Skin epidermis (tissue), 12 donors: Measurements from ENCODE around the gene DUSP16.
"Not testable (repeated sequence)": the region's sequence is repeated elsewhere in the genome, so short reads cannot be mapped to it uniquely, and the experiment has no call there.

Experiments
- H3K27ac ChIP-seq, 21 experiments: fragments of 200-600 bp; sonication (generic) in 11 of 21; one replicate each; pipeline ENCODE4 v1.5.0; 2020; ENCODE audit warnings: mild to moderate bottlenecking in 3 of 21, inconsistent platforms in 2 of 21, moderate library complexity in 2 of 21
- H3K4me3 ChIP-seq, 7 experiments: fragments of 200-600 bp; sonication (generic) in 2 of 7; one replicate each; pipeline ENCODE4 v1.5.0; 2020; ENCODE audit warnings: inconsistent platforms in 2 of 7, mild to moderate bottlenecking in 2 of 7, moderate library complexity in 1 of 7

DUSP16 gene

DNA sequence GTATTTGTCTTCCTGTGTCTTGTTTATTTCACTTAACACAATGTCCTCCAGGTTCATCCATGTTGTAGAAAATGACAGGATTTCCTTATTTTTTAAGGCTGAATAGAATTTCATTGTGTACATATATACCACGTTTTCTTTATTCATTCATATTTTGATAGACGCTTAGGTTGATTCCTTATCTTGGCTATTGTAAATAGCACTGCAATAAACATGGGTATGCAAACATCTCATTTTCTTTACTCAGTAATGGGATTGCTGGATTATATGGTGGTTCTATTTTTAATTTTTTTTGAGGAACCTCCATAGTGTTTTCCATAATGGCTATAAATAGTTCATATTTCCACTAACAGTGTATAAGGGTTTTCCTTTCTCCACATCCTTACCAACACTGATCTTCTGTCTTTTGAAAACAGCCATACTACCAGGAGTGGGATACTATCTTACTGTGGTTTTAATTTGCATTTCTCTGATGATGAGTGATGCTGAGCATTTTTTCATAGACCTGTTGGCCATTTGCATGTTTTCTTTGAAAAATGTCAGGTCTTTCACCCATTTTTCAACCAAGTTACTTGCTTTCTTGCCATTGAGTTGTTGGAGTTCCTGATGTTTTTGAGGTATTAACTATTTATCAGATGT lies 32.8 kb downstream of the DUSP16 start:
- no peak overlapping the region for H3K27ac ChIP-seq
- H3K4me3 ChIP-seq, result no peak overlapping the region

DNA sequence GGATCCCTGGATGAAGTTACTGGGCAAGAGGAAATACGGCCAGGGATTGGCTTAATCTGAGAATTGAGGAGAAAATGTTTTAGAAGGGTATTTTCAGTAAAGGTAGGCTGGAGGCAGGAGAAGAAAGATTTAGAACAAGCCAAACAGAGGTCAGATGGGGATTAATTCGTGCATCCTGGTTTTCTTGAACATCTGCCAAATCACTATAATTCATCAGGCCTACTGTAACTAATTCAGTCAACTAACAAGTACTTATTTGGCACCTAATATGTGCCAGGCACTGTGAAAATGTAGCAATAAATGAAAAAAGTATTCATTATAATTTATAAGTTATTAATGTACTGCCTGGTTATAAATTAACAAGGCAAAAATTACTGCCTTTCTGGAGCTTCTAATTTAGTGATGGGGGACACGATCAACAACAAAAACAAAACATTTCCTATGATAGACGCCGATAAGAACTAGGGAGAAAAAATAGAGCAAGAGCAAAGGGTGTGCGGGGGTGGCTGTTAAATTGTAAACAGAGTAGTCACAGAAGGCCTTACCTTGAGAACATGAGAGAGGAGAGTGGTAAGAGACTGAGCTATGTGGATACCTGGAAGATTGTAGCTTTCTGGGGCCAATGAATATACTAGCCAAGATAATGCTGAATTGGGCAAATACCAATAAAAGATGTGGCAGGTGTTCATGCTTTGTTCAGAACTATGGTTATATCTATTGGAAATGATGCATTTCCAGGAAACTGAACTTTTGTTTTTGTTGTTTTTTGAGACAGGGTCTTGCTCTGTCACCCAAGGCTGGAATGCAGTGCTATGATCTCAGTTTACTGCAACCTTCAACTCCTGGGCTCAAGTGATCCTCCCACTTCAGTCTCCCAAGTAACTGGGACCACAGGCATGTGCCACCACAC lies 34.0 kb downstream of the DUSP16 start:
- H3K27ac ChIP-seq, result peak overlapping the region in 2 of 21 experiments; percentile 53 to 64

DNA sequence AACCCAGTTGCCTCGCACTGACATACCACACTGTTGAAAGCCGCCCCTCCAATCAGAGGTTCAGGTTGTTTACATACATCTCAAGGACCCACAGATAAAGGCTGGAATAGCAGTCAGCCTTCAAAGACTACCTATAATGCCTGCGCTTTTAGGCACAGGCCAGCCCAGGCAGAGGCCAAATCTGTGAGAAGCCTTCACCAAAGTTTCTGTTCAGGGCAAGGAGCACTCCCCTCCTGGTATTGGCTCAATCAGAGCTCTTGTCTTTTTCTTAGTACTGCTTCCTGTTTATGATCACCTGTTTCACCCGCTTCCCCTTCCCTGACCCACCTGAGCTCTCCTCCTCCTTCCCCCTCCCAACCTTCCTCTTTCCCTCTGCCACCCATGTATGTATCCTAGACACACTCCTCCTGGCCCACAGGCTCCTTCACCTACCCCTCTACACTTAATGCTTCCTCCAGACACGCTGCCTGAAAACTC lies 34.8 kb downstream of the DUSP16 start:
- peak overlapping the region in 2 of 21 experiments; percentile 53 to 64 for H3K27ac ChIP-seq
- H3K4me3 ChIP-seq, result no peak overlapping the region

More for the DNA sequence above, 34.0 kb downstream of the DUSP16 start:
- no peak overlapping the region for H3K4me3 ChIP-seq

DNA sequence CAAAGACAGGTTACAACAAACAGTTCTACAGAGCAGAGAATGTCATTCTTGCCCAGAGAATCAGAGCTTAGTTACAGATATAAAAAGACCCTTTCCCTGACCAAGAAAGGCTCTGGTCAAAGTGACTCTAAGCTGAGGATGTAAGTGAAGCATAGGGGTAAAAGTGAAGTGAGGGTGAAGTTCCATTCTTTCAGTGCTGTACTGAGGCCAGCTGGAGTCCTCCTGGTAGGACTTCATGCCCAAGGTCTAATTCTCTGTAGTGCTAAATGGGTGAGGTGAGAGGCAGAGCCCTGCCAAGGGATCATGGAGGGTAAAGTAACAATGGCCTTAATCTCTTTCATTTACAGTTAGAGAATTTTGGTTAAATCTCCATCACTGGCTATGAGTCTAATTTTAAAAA lies 38.5 kb downstream of the DUSP16 start:
- Histone ChIP-seq H3K4me3 (no peak overlapping the region), H3K27ac (no peak overlapping the region)

DNA sequence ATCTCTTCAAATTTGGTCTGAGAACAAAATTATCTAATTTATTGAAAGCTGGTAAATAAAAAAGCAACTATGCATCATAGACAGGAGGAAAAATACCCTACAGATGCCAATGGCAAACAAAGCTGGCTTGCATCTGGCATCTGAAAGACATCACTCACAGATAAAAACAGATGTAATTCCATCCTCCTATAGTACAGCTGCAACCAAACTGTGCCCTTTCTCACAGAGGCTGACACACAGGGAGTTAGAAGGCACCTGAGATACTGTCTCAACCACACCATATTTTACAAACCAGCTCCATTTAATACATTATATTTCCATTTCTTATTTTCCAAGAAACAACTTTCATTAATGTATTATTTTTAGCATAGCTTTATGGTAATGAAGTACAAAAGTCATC lies 39.4 kb downstream of the DUSP16 start:
- H3K27ac ChIP-seq, result no peak overlapping the region
- H3K4me3 ChIP-seq, result no peak overlapping the region

DNA sequence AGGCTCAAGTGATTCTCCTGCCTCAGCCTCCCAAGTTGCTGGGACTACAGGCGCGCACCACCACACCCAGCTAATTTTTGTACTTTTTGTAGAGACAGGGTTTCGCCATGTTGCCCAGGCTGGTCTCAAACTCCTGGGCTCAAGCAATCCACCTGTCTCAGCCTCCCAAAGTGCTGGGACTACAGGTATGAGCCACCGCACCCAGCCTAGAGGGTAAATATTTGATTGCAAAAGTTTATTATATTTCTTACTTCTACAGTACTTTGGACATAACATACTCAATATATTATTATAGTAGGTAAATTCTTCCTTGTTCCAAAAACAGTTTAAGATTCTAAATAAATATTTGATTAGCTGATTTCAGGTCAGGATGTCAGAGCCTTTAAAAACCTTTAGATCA lies 40.0 kb downstream of the DUSP16 start:
- not testable (repeated sequence) for H3K4me3 ChIP-seq, H3K27ac ChIP-seq

DNA sequence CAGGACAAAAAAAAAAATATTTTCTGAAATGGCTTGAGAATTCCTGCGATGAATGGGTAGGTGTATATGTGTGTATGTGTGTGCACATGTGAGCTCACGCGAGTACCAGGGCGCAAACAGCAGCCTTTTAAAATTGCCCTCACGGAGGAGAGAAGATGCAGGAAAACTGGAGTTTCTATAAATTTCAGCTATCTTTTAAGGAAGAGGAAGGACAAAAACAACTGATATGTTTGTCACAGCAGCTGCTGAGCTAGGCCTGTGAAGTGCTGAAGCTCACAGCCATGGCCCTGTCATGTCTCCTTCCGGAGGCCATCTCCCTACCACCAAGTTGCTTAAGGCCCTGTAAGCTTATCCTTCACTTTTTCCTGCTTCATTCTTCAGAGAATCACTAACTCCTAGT lies 40.8 kb downstream of the DUSP16 start:
- no peak overlapping the region for H3K4me3 ChIP-seq
- no peak overlapping the region for H3K27ac ChIP-seq

DNA sequence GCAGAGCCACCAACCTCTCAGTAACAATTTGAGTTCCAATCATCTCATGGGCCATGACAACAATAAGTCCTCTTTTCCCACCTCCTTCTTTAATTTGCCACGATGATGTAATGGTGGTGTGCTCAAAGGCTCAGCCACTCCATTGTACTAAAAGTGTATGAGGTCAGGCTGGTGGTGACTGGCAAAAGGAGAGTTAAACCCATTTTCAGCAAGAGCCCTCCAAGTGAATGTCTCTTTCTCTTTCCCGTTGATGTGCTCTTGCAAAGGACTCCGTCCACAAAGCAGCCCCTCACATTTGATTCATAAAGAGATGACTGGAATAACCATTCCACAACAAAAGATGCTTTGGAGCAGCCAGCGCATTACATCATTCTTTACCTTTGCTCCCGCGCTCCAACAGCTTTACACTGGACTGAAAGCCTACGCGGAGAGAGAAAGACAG lies 41.6 kb downstream of the DUSP16 start:
- no peak overlapping the region for H3K4me3 ChIP-seq
- no peak overlapping the region for H3K27ac ChIP-seq

DNA sequence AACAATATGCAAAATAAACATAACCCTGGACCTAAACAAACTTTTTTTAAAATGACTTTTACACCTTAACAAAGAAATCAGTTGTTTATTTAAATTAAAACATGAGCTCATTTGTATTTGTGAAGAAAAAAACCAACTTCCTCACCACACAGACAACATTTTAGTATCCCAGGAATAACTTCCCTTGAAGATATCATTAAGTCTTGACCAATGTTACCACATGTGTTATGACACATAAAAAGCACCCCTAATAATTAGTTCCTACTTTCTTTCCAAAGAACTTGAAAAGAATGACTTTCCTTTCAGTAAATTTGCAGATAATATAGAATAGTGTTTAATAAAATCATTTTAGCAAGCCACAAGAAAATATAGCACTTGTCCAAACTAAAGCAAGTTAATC lies 42.4 kb downstream of the DUSP16 start:
- no peak overlapping the region for H3K27ac ChIP-seq
- no peak overlapping the region for H3K4me3 ChIP-seq

DNA sequence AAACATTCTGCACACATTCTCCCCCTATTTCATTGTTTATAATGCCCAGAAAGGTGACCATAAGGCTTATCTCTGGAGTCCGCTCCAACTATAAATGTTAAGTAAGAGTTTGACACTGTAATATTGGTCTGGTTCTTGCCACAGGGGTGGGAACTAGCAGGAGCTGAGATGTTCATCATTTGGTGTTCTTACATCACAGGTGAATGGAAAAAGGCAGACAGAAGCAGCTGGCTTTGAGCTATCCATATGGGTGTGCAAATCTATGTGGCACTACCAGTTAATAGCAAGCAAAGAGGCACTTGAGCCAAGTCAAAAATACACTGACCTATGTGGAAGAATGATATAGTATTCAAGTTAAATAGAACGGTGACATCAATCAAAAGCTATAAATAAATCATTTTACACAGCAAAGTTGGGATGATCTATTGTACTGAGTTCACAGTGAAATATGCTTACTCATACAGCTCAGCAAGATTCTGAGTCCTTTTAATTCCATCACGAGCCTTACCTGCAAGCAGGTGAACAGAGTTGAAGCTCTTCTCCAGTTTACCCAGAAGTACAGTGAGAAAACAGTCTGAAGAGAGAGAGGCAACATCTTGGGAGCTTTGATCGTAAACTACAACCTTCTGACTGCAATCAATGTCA lies 43.2 kb downstream of the DUSP16 start:
- no peak overlapping the region for H3K4me3 ChIP-seq
- peak overlapping the region in 1 of 21 experiments; percentile 5 for H3K27ac ChIP-seq

DNA sequence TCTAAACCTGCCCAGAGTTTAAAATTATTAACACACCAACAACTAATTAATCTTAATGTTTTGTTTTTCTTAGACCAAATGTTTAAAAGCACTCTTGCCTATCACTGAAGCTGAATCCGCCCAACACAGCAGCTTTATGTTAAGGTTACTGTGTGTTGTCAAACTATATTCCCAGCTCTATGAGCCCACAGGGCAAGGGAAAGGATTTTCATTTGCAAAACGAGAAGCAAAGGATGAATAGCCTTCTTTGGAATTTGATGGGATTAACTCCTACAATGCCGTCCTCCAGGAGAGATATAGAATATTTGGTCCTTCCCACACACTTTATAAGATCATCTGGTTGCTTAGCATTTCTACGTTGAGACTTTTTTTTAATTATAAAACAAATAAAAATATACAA lies 43.7 kb downstream of the DUSP16 start:
- no peak overlapping the region for H3K27ac ChIP-seq
- H3K4me3 ChIP-seq, result no peak overlapping the region

DNA sequence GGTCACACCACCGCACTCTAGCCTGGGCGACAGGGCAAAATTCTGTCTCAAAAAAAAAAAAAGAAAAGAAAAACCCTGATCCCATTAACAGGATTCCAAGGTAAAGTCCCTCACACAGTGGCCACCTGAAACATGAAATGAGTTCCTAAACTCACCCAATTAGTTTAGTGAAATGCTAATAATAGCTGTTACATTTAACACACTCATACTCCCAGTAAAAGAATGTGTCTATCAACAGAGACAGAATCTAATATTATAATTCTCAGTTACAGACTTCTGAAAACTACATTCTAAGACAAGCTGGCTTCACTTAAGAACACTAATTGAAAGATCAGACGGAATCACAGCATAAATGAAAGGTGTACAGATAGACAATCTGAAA lies 44.2 kb downstream of the DUSP16 start:
- no peak overlapping the region for H3K4me3 ChIP-seq

DNA sequence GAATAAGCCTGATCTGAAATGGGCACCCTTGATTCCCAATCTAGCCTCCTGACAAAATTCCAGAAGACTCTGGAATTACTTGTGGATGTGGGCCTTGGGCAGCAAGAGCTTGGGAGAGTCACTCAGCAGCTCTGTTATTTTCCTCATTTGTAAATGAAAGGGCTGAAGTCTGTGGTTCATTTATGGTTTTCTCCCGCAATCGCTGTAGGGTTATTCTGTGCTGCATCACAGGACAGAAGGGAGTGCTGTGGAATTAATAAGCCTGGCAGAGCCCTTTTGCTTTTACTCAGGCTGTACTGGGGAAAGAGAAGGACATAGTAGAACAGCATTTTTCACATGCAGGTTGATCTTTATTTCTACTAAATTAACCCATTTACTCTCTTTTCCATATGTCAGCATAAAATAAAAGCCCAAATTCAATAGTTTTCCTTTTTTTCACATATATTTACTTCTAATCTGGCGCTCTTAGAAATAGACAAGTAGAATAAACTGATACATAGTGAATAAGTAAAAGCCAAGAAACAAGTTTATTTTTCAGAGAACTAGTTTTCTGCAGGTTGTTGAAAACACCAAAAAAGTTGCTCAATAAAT lies 49.2 kb downstream of the DUSP16 start:
- no peak overlapping the region for H3K4me3 ChIP-seq
- peak overlapping the region in 1 of 21 experiments; percentile 39 for H3K27ac ChIP-seq

More for the DNA sequence above, 44.2 kb downstream of the DUSP16 start:
- H3K27ac ChIP-seq, result no peak overlapping the region

DNA sequence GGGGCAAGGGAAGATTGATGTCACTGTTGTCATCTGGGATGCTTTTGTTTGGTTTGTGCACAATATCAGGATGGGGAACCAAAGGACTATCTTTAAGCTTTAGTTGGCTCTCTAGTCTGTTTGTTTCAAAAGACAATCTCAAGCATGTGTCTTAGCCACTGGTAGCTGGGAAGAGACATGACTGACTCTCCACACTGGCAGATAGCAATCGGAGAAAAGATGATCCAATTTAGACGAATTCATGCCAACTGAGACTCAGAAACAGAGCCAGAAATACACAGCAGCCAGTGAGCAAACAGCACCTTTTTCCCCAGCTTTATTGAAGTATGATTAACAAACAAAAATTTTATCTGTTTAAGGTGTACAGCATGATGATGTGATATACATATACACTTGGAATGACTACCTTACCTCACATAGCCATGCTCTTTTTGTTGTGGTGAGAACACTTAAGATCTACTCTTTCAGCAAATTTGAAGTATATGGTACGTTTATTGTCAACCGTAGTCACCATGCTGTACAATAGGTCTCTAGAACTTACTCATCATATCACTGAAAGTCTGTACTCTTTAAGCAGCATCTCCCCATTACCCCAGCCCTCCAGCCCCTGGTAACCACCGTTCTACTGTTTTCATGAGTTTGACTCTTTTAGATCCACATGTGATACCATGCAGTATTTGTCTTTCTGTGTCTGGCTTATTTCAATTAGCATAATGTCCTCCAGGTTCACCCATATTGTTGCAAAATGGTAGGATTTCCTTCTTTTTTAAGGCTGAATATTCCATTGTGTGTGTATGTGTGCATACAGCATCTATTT lies 50.6 kb downstream of the DUSP16 start:
- Histone ChIP-seq H3K27ac (peak overlapping the region in 1 of 21 experiments; percentile 4), H3K4me3 (no peak overlapping the region)

DNA sequence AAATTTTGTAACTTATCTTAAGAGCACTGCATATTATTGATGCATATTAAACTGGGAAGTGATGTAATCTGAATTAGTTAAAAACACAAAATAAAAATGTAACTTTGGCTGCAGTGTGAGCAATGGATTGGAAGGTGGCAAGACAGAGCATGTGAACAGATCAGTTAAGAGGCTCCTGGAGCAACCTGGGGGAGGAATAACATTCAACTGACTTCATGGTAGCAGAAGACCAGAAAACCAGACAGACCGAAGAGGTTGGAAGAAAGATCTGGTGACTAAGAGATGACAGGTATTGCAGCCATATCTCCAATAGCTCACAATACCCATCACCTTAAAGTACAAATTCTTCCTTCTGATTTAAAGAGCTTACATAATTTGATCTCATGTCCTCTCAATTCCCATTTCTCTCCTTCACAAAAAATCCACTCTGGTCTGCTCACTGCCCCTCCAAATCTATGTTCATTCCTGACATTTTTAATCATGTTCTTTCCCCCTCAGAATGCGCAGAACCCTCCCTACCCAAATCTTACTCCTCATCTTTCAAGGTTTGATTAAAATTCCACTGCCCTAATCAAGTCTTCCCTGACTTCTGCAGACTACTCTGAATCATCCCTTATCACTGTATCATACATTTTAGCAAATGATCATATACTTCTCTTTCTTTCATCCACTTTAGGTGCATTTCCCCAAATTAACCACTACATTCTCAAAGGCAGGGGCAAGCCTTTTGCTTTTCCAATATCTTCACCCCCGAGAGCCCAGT lies 51.5 kb downstream of the DUSP16 start:
- no peak overlapping the region for H3K4me3 ChIP-seq
- H3K27ac ChIP-seq, result peak overlapping the region in 5 of 21 experiments; percentile 4 to 53 (median 29)

DNA sequence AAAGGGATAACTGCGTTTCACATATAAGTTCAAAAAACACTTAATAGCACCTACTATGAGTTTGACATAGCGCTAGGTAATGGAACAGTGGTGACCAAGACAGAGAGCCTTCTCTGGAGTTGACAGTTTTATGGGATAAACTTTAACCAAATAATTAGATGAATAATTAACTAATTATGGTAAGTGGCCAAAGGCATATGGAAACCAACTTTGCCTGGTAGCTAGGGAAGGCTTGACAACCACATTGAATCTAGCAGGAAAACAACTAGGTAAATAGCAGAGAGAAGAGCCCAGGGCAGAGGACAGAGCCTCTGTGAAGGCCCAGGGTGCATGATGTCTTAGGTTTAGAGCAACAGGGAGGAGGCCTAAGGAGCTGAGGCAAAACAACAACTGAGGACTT lies 52.1 kb downstream of the DUSP16 start:
- Histone ChIP-seq H3K27ac (peak overlapping the region in 6 of 21 experiments; percentile 4 to 53 (median 22)), H3K4me3 (no peak overlapping the region)

DNA sequence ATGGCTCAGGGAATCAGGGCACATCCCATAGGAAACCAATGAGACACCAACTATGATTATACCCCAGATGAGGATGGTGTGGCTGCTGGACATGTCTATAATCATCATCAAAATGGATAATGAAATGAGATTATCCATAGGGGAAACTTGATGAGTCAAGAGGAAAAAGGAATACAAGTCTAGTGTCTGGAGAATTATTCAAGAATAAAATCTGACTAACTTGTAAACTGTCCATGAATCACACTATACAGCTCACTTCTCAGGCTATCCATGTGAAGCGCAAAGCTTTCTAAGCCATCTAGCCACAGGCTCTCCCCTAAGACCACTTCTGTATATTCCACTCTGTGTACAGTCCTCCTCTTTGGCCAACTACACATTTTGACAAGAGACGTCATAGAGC lies 52.5 kb downstream of the DUSP16 start:
- peak overlapping the region in 8 of 21 experiments; percentile 14 to 53 (median 20) for H3K27ac ChIP-seq
- H3K4me3 ChIP-seq, result no peak overlapping the region

DNA sequence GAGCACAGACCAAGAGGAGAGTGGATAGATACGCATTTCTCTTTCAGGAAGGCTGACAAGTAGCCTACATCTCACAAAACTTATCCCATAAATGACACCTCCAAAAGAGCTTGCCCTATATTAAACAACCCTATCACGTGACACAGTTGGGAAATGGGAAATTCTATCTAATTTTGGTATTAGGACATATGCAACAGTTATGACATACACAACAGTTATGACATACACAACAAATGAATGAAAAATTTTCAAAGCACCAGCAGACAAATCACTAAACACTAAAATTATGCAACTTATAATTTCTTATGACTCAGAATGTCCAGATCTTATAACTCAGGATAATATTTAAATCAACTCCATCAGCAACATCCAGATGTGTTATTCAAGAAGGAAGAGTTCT lies 54.1 kb downstream of the DUSP16 start:
- Histone ChIP-seq H3K4me3 (no peak overlapping the region), H3K27ac (no peak overlapping the region)
